PC-3 (cell line): ENCODE measurements around the gene BCL3. TPM values are rescaled to one million over a fixed set of nuclear protein-coding genes. Genes with fewer than 3 reads are reported as not detected.

ENCODE experiments used
- ATAC-seq: fragments of 200-7000 bp; cut with Tn5 transposase; 2 replicates; pipeline ENCODE4 v1.9.1; 2020; ENCODE audit warnings: mild to moderate bottlenecking, moderate library complexity
- BruUV-seq: library from RNA; stranded (reverse); fragments of 400-500 nt; replicated peaks from 2 replicates; lab custom pipeline; 2021; lab: Mats Ljungman, UMichigan
- CTCF ChIA-PET: fragments of 300-600 bp; sonication (Branson Sonifier 250); formaldehyde crosslinking; loops from one replicate; lab custom pipeline; 2022; ENCODE audit warnings: antibody characterized with exemption; lab: Charles Lee
- POLR2A ChIA-PET: fragments of 300-600 bp; sonication (Branson Sonifier 250); formaldehyde crosslinking; loops from one replicate; lab custom pipeline; 2022; ENCODE audit warnings: antibody characterized with exemption; ENCODE audit not compliant: unreplicated experiment; lab: Charles Lee
- DNase-seq: peaks from one replicate; pipeline ENCODE4 v3.0.0-alpha.2; 2015
- H2AFZ ChIP-seq: fragments of 300-600 bp; sonication (generic); 2 replicates; pipeline ENCODE4 v1.6.0; 2016; ENCODE audit warnings: antibody characterized with exemption, low read length
- H3F3A ChIP-seq: fragments of 300-600 bp; sonication (generic); one replicate; pipeline ENCODE4 v1.6.0; 2017; ENCODE audit warnings: antibody characterized with exemption, low read length, control low read depth, mild to moderate bottlenecking; ENCODE audit not compliant: unreplicated experiment
- H3K27ac ChIP-seq: fragments of 300-600 bp; sonication (generic); 2 replicates; pipeline ENCODE4 v1.5.1; 2016; ENCODE audit warnings: mild to moderate bottlenecking, low read length
- H3K27me3 ChIP-seq: fragments of 300-600 bp; sonication (generic); 2 replicates; pipeline ENCODE4 v1.6.1; 2016; ENCODE audit warnings: low read length, mixed read lengths
- H3K36me3 ChIP-seq: fragments of 300-600 bp; sonication (generic); 2 replicates; pipeline ENCODE4 v1.6.1; 2016; ENCODE audit warnings: low read depth, mixed run types, low read length, mixed read lengths
- H3K4me1 ChIP-seq: fragments of 300-600 bp; sonication (generic); 2 replicates; pipeline ENCODE4 v1.5.1; 2016; ENCODE audit warnings: low read length; ENCODE audit not compliant: insufficient read depth
- H3K4me2 ChIP-seq: fragments of 300-600 bp; sonication (generic); 2 replicates; pipeline ENCODE4 v1.6.0; 2016; ENCODE audit warnings: low read length
- H3K4me3 ChIP-seq: fragments of 300-600 bp; sonication (generic); 2 replicates; pipeline ENCODE4 v1.5.1; 2016; ENCODE audit warnings: mild to moderate bottlenecking, low read length, mixed read lengths
- H3K79me2 ChIP-seq: fragments of 300-600 bp; sonication (generic); 2 replicates; pipeline ENCODE4 v1.6.1; 2017; ENCODE audit warnings: low read length, mixed read lengths
- H3K9ac ChIP-seq: fragments of 300-600 bp; sonication (generic); 2 replicates; pipeline ENCODE4 v1.6.0; 2016; ENCODE audit warnings: mild to moderate bottlenecking, low read length
- H3K9me2 ChIP-seq: fragments of 300-600 bp; sonication (generic); replicated peaks from 2 replicates; pipeline ENCODE4 v1.6.1; 2016; ENCODE audit warnings: mixed run types, low read length, mixed read lengths
- H3K9me3 ChIP-seq: fragments of 300-600 bp; sonication (generic); 2 replicates; pipeline ENCODE4 v1.6.1; 2016; ENCODE audit warnings: low read length, mixed read lengths
- H4K20me1 ChIP-seq: fragments of 300-600 bp; sonication (generic); 2 replicates; pipeline ENCODE4 v1.6.1; 2016; ENCODE audit warnings: low read length, mixed read lengths
- EZH2 ChIP-seq: fragments of 300-600 bp; sonication (generic); IDR thresholded peaks from one replicate; pipeline ENCODE4 v1.6.1; 2017; ENCODE audit warnings: antibody characterized with exemption, mild to moderate bottlenecking, low read length; ENCODE audit not compliant: unreplicated experiment
- EZH2phosphoT487 ChIP-seq: fragments of 300-600 bp; sonication (generic); IDR thresholded peaks from 2 replicates; pipeline ENCODE4 v1.6.1; 2018; ENCODE audit warnings: mild to moderate bottlenecking, antibody characterized with exemption, low read length, borderline replicate concordance
- intact Hi-C: fragments of 100-400 bp; cut with micrococcal nuclease; formaldehyde crosslinking; loops from 2 replicates; pipeline ENCODE4 v1.9.0; 2023
- total RNA-seq: library from RNA; depleted of rRNA; stranded (reverse); fragments of >200 nt; gene quantifications from 2 replicates; pipeline ENCODE4 v1.2.3, GENCODE V29; 2014
- TF ChIP-seq, protein P1 (sequence below): fragments of 300-600 bp; sonication (generic); conservative IDR thresholded peaks from 2 replicates; pipeline ENCODE4 v1.5.1; 2017; ENCODE audit warnings: antibody characterized with exemption, low read depth, mild to moderate bottlenecking, low read length

The BCL3 gene
- total RNA-seq, 1 experiment from 2014 or later = 25.5 TPM

DNA sequence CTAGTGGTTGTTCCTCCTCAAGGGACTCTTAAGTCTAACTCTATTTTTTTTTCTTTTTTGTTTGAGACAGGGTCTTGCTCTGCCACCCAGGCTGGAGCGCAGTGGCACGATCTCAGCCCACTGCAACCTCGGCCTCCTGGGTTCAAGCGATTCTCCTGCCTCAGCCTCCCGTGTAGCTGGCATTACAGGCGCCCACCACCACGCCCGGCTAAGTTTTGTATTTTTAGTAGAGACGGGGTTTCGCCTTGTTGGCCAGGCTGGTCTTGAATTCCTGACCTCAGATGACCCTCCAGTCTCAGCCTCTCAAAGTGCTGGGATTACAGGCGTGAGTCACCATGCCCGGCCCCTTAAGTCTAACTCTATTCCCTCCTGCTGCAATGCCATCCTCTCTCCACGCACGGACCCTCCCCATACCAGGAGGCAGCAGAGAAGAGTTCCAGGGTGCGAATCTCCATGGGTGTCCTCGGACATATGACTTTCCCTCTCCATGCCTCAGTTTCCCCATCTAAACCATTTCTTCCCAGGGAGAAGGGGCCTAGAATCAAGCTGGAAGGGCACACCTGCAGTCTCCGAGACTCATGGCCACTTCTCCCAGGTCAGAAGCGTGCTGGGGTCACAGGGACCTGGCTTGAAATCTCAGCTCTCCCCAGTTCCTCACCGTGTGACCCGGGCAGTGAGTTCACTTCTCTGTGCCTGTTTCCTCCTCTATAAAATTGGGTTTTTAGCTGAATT lies 6.0 kb upstream of the BCL3 start:
- Histone ChIP-seq H3K9me3 (no peaks in the 10 kb centered on the region), H3K79me2 (no peaks in the 10 kb centered on the region), H3K27me3 (no peaks in the 10 kb centered on the region), H2AFZ (0 out of 2 replicates have a peak overlapping the region, but pooled peaks have one; percentile 23), H3F3A (no peaks in the 10 kb centered on the region), H3K4me2 (peak overlapping the region; percentile 71), H3K4me3 (peak overlapping the region; percentile 40; the same call in 1 of the 2 replicates), H3K27ac (peak overlapping the region; percentile 99), H4K20me1 (no peaks in the 10 kb centered on the region), H3K9me2 (no peaks in the 10 kb centered on the region), H3K4me1 (peaks cover 48% of the 10 kb centered on the region), H3K36me3 (no peaks in the 10 kb centered on the region), H3K9ac (peak overlapping the region; percentile 88)
- ATAC-seq (no peak), DNase-seq (peak; percentile 17)
- POLR2A ChIA-PET = no interaction called here
- BruUV-seq = no TSS peak
- CTCF ChIA-PET = interaction anchor here (0.6 to 1.9 kb wide), 2 partner anchors 19 to 103 kb away, joined by 3 to 6 read pairs; partner anchors contain the start of gene NECTIN2
- TF ChIP-seq, protein P1, sequence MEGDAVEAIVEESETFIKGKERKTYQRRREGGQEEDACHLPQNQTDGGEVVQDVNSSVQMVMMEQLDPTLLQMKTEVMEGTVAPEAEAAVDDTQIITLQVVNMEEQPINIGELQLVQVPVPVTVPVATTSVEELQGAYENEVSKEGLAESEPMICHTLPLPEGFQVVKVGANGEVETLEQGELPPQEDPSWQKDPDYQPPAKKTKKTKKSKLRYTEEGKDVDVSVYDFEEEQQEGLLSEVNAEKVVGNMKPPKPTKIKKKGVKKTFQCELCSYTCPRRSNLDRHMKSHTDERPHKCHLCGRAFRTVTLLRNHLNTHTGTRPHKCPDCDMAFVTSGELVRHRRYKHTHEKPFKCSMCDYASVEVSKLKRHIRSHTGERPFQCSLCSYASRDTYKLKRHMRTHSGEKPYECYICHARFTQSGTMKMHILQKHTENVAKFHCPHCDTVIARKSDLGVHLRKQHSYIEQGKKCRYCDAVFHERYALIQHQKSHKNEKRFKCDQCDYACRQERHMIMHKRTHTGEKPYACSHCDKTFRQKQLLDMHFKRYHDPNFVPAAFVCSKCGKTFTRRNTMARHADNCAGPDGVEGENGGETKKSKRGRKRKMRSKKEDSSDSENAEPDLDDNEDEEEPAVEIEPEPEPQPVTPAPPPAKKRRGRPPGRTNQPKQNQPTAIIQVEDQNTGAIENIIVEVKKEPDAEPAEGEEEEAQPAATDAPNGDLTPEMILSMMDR = no peak
- TF ChIP-seq EZH2 (no peak), EZH2phosphoT487 (no peak)
- intact Hi-C loops = no loop called here

DNA sequence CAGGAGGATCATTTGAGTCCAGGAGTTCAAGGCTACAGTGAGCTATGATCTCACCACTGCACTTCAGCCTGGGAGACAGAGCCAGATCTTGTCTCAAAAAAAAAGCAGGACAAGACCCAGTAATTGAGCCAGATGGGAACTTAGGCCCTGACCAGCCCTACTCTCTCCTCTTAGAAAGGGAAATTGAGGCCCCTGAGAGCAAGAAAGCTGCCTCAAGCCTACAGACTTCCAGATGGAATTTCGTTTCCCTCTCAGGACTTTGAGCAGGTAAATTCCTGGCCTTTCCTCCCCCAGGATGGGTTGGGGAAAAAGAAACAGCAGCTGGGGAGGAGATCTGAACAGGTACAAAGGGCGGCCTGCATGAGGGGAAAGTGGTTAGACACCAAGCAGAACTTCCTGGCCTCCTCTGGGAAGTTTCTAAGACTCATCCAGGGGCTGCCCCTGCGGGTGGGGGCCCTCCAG lies 3.6 kb upstream of the BCL3 start:
- Histone ChIP-seq H3K9me2 (no peaks in the 10 kb centered on the region), H3K9ac (peak overlapping the region; percentile 36; the same call in 1 of the 2 replicates), H3K4me3 (no peak overlapping the region), H3F3A (no peaks in the 10 kb centered on the region), H4K20me1 (peaks cover 9% of the 10 kb centered on the region), H3K4me2 (0 out of 2 replicates have a peak overlapping the region, but pooled peaks have one; percentile 22), H3K4me1 (peaks cover 55% of the 10 kb centered on the region), H2AFZ (no peak overlapping the region), H3K36me3 (no peaks in the 10 kb centered on the region), H3K27ac (peak overlapping the region; percentile 57), H3K9me3 (no peaks in the 10 kb centered on the region), H3K27me3 (no peaks in the 10 kb centered on the region), H3K79me2 (peaks cover 12% of the 10 kb centered on the region)
- DNase-seq (no peak), ATAC-seq (no peak)
- intact Hi-C loops = no loop called here
- ChIA-PET POLR2A (no interaction called here), CTCF (interaction anchor here (0.6 kb wide), 1 partner anchor 9 kb away, joined by 4 read pairs; no protein-coding TSS in a partner anchor)
- no peak for TF ChIP-seq EZH2
- TF ChIP-seq EZH2phosphoT487 = no peak
- TF ChIP-seq, protein P1 = no peak
- BruUV-seq = no TSS peak
